Vagina (tissue), 2 donors: ENCODE data around the gene TRIM65.

Experiments
- POLR2A ChIP-seq, 2 donors: fragments of 450-650 bp; IDR thresholded peaks; one replicate each; pipeline ENCODE4 v1.6.1; 2017; ENCODE audit warnings: antibody characterized with exemption in 2 of 2, mild to moderate bottlenecking in 2 of 2, moderate library complexity in 2 of 2
- POLR2AphosphoS5 ChIP-seq, 2 donors: sonication (generic); formaldehyde crosslinking; IDR thresholded peaks; one replicate each; pipeline ENCODE4 v1.9.0; 2017; ENCODE audit warnings: antibody characterized with exemption in 2 of 2, mild to moderate bottlenecking in 2 of 2, low read depth in 1 of 2; ENCODE audit not compliant: insufficient read depth in 1 of 2
- TF ChIP-seq, protein P1 (sequence below), 3 experiments: fragments of 450-650 bp in 2 of 3; fragments of 200-600 bp in 1 of 3; sonication (generic) in 1 of 3; IDR thresholded peaks; one replicate each; pipeline ENCODE4 v1.5.1; 2017 to 2019; ENCODE audit warnings: antibody characterized with exemption in 3 of 3, mild to moderate bottlenecking in 2 of 3, moderate library complexity in 2 of 3

DNA sequence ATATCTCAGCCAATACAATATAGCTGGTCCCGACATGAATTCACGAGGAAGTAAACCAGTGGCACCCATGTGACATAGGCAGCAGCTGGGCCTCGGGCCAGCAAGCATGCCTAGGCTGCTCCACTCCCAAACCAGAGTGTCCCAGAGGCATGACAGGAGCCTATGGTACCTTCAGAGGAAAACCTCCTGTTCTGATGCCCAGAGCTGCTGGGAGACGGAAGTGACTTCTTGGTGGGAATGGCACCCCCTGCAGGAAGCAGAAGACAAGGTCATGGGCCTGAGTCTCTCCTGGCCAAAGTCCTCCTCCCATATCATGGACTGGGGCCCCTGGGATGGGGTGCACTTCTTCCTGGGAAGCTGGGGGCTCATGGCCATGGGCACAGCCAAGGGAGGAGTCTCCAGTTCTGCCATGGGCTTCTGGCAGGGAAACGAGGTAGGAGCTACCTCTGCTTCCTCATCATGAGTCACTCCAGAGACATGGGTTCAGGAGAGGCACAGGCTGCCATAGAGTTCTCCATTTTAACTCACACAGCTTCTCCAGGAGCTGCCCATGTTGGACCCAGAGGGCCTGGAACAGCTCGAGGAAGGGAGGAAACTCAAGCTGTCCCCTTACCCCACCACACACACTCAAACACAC lies 30.7 kb upstream of the TRIM65 start:
- TF ChIP-seq POLR2A (IDR thresholded peaks at IDR 0.05): no peak
- TF ChIP-seq, protein P1, sequence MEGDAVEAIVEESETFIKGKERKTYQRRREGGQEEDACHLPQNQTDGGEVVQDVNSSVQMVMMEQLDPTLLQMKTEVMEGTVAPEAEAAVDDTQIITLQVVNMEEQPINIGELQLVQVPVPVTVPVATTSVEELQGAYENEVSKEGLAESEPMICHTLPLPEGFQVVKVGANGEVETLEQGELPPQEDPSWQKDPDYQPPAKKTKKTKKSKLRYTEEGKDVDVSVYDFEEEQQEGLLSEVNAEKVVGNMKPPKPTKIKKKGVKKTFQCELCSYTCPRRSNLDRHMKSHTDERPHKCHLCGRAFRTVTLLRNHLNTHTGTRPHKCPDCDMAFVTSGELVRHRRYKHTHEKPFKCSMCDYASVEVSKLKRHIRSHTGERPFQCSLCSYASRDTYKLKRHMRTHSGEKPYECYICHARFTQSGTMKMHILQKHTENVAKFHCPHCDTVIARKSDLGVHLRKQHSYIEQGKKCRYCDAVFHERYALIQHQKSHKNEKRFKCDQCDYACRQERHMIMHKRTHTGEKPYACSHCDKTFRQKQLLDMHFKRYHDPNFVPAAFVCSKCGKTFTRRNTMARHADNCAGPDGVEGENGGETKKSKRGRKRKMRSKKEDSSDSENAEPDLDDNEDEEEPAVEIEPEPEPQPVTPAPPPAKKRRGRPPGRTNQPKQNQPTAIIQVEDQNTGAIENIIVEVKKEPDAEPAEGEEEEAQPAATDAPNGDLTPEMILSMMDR (IDR thresholded peaks at IDR 0.05): no peak
- peak in 1 of 2 donors; percentile 71 for TF ChIP-seq POLR2AphosphoS5 (IDR thresholded peaks at IDR 0.05; ENCODE audit: insufficient read depth in 1 of 2, low read depth in 1 of 2)
